Keratinocyte (primary cell): ENCODE measurements around the gene AP2A2.

Source experiments
- EZH2 ChIP-seq: IDR thresholded peaks from one replicate; pipeline ENCODE4 v1.6.1; 2012; ENCODE audit warnings: inconsistent platforms, mild to moderate bottlenecking, low read length, moderate library complexity
- TF ChIP-seq, protein P1 (sequence below), 3 experiments: IDR thresholded peaks in 1 of 3; conservative IDR thresholded peaks in 1 of 3; optimal IDR thresholded peaks in 1 of 3; 2 replicates in 2 of 3; 3 replicates in 1 of 3; pipeline versions ENCODE3 to v1.5.1; 2011; ENCODE audit warnings: low read length in 3 of 3, mild to moderate bottlenecking in 3 of 3, moderate library complexity in 2 of 3, control low read depth in 1 of 3, inconsistent platforms in 1 of 3; ENCODE audit not compliant: insufficient read depth in 2 of 3; ENCODE audit errors: extremely low read depth in 1 of 3

DNA sequence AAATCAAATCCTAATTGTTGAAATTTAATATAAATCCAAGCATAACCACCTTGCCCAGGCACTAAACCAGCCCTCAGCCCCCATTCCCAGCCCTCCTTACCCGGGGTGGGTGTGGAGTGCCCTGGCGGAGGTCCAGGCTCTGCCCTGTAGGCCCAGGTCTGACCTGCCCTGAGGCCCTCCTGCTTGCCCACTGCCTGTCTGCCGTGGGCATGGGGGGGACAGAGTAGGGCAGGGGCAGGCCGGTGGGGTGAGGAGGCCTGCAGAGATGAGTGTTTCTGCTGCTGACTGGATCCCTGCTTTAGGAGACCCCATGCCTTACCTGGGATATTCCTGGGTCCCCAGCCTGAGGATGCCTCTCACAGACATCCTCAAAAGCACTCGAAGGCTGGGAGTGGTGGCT lies 11.5 kb upstream of the AP2A2 start:
- TF ChIP-seq EZH2 = no peak
- TF ChIP-seq, protein P1, sequence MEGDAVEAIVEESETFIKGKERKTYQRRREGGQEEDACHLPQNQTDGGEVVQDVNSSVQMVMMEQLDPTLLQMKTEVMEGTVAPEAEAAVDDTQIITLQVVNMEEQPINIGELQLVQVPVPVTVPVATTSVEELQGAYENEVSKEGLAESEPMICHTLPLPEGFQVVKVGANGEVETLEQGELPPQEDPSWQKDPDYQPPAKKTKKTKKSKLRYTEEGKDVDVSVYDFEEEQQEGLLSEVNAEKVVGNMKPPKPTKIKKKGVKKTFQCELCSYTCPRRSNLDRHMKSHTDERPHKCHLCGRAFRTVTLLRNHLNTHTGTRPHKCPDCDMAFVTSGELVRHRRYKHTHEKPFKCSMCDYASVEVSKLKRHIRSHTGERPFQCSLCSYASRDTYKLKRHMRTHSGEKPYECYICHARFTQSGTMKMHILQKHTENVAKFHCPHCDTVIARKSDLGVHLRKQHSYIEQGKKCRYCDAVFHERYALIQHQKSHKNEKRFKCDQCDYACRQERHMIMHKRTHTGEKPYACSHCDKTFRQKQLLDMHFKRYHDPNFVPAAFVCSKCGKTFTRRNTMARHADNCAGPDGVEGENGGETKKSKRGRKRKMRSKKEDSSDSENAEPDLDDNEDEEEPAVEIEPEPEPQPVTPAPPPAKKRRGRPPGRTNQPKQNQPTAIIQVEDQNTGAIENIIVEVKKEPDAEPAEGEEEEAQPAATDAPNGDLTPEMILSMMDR (optimal IDR thresholded peaks at IDR 0.05 in 1 of 3, IDR thresholded peaks at IDR 0.05 in 1 of 3, conservative IDR thresholded peaks at IDR 0.05 in 1 of 3; ENCODE audit: extremely low read depth in 1 of 3, insufficient read depth in 2 of 3, low read length in 3 of 3) = no peak
